Endodermal cell (in vitro differentiated cells): ENCODE measurements around the gene MOB3B. TPM values are rescaled to one million over a fixed set of nuclear protein-coding genes. Genes with fewer than 3 reads are reported as not detected.

Experiments
- DNase-seq: peaks from one replicate; pipeline ENCODE4 v3.0.0-alpha.2; 2017
- H3K27ac ChIP-seq: 2 replicates; pipeline ENCODE4 v1.5.1; 2013; ENCODE audit warnings: mild to moderate bottlenecking, low read depth, low read length, moderate library complexity
- H3K27me3 ChIP-seq: 2 replicates; pipeline ENCODE4 v1.6.1; 2013; ENCODE audit warnings: mild to moderate bottlenecking, low read length, moderate library complexity; ENCODE audit not compliant: insufficient read depth, control insufficient read depth, poor library complexity, severe bottlenecking
- H3K36me3 ChIP-seq: 2 replicates; pipeline ENCODE4 v1.7.0; 2013; ENCODE audit warnings: mild to moderate bottlenecking, low read length, moderate library complexity; ENCODE audit not compliant: control insufficient read depth, insufficient read depth
- H3K4me1 ChIP-seq: one replicate; pipeline ENCODE4 v1.7.0; 2013; ENCODE audit warnings: low read length; ENCODE audit not compliant: control insufficient read depth, insufficient read depth
- H3K4me3 ChIP-seq: 2 replicates; pipeline ENCODE4 v1.5.1; 2013; ENCODE audit warnings: mild to moderate bottlenecking, low read length, moderate library complexity
- H3K9ac ChIP-seq: 2 replicates; pipeline ENCODE4 v1.6.1; 2013; ENCODE audit warnings: mild to moderate bottlenecking, low read length, moderate library complexity; ENCODE audit not compliant: poor library complexity, severe bottlenecking; ENCODE audit errors: extremely low read depth
- H3K9me3 ChIP-seq: 2 replicates; pipeline ENCODE4 v1.6.1; 2013; ENCODE audit warnings: mild to moderate bottlenecking, low read length, moderate library complexity; ENCODE audit not compliant: control insufficient read depth
- H3K27ac Mint-ChIP-seq: 2 replicates; pipeline ENCODE4 v1.8.0; 2020; ENCODE audit warnings: mixed read lengths
- H3K27me3 Mint-ChIP-seq: 2 replicates; pipeline ENCODE4 v1.8.0; 2021; ENCODE audit warnings: mild to moderate bottlenecking, mixed read lengths; ENCODE audit not compliant: insufficient read depth
- H3K36me3 Mint-ChIP-seq: 2 replicates; pipeline ENCODE4 v1.8.0; 2020; ENCODE audit warnings: low read depth, mixed read lengths
- H3K4me1 Mint-ChIP-seq: 2 replicates; pipeline ENCODE4 v1.8.0; 2020; ENCODE audit warnings: mixed read lengths
- H3K4me3 Mint-ChIP-seq: 2 replicates; pipeline ENCODE4 v1.8.0; 2020; ENCODE audit warnings: mild to moderate bottlenecking, moderate library complexity, mixed read lengths
- H3K9me3 Mint-ChIP-seq: 2 replicates; pipeline ENCODE4 v1.8.0; 2020; ENCODE audit warnings: mild to moderate bottlenecking, mixed read lengths
- WGBS, 2 experiments: methylation state at CpG; one replicate each; pipeline versions ENCODE4 v1.1.5 to v1.1.7; 2013; ENCODE audit warnings: missing lambda C conversion rate in 2 of 2, mixed read lengths in 1 of 2; ENCODE audit not compliant: insufficient coverage in 1 of 2, insufficient read length in 1 of 2; 5-methylcytosine and 5-hydroxymethylcytosine counted together
- total RNA-seq, 2 donors: library from RNA; stranded (reverse); fragmentation: NEBNext Ultra II Directional in 1 of 2; extraction: Animal tissue kit (Norgen Biotek cat#: 25700) in 1 of 2; gene quantifications; 2 replicates in 1 of 2; 3 replicates in 1 of 2; pipeline ENCODE4 v1.2.1, GENCODE V29; 2021
- TF ChIP-seq, protein P1 (sequence below): fragments of 200-600 bp; sonication (generic); conservative IDR thresholded peaks from 2 replicates; pipeline ENCODE4 v1.5.0; 2021; ENCODE audit warnings: antibody characterized with exemption, mild to moderate bottlenecking

MOB3B gene
- total RNA-seq, 2 donors from 2014 or later: 5.6 to 6.2 TPM

DNA sequence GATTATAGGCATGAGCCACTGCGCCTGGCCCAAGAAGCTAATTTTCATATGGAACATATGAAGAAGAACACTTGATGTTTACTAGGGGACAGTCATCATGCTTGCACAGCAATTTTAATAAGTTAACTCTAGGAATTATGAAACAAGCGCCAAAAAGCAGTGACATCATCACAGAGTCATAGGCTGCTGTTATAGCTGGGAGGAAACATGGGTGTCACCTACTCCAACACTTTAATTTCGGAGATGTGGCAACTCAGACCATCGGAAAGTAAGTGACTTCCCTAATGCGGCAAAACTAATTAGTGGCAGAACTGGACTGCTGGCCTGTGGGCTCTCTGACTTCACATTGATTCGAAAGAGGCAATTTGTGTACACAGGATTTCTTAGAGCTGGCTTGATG is 194.5 kb downstream of the MOB3B start:
- Mint-ChIP-seq H3K27ac (no peak overlapping the region), H3K36me3 (no peaks in the 10 kb centered on the region), H3K9me3 (no peaks in the 10 kb centered on the region), H3K4me3 (no peak overlapping the region), H3K4me1 (peaks cover 6% of the 10 kb centered on the region), H3K27me3 (peaks cover 2% of the 10 kb centered on the region)
- TF ChIP-seq, protein P1, sequence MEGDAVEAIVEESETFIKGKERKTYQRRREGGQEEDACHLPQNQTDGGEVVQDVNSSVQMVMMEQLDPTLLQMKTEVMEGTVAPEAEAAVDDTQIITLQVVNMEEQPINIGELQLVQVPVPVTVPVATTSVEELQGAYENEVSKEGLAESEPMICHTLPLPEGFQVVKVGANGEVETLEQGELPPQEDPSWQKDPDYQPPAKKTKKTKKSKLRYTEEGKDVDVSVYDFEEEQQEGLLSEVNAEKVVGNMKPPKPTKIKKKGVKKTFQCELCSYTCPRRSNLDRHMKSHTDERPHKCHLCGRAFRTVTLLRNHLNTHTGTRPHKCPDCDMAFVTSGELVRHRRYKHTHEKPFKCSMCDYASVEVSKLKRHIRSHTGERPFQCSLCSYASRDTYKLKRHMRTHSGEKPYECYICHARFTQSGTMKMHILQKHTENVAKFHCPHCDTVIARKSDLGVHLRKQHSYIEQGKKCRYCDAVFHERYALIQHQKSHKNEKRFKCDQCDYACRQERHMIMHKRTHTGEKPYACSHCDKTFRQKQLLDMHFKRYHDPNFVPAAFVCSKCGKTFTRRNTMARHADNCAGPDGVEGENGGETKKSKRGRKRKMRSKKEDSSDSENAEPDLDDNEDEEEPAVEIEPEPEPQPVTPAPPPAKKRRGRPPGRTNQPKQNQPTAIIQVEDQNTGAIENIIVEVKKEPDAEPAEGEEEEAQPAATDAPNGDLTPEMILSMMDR: no peak
- Histone ChIP-seq H3K4me1 (no peaks in the 10 kb centered on the region), H3K9me3 (no peaks in the 10 kb centered on the region), H3K9ac (no peak overlapping the region), H3K27ac (no peak overlapping the region), H3K4me3 (no peak overlapping the region), H3K36me3 (no peaks in the 10 kb centered on the region), H3K27me3 (no peaks in the 10 kb centered on the region)
- no peak for DNase-seq
- 93 to 96% methylated on average over 5 to 6 of the region's 6 CpGs for WGBS, 2 experiments

DNA sequence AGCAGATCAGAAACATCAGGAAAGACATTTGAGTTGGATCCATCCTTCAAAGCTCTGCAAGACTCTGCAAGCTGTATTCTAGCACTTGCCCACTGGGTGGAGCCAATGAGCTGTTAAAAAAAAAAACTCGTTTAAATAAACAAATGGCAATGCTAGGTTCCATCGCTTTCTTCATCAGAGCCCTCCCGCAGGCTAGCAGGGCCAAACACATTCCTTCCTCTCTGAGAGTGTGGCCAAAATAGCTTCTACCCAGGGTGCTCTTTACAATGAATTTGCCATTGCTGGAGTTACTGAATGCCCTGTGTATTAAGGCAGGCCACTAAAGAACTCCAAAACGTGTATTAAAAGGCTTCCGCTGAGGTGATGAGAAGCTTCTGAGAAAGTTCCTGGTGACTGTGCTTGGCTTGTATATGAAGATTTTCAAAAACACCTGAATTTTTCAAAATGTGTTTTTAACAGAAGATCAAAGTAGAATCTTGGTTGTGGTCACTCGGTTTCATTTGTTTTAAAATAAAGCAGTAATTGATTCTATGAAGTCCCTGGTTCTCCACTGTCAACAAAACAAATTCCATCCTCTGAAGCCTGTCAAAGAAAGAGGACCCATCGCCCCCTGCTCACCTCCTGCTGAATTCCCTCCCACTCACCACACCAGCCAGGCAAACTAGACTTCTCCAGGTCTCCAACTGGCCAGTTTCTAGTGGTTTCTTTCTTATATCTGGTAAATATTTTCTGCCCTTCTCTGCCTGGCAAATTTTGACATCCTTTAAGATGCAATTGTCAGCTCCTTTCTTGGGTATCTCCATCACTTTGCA is 196.2 kb downstream of the MOB3B start:
- Mint-ChIP-seq H3K9me3 (no peaks in the 10 kb centered on the region), H3K27me3 (peaks cover 2% of the 10 kb centered on the region), H3K36me3 (no peaks in the 10 kb centered on the region), H3K27ac (no peak overlapping the region), H3K4me1 (peaks cover 6% of the 10 kb centered on the region), H3K4me3 (no peak overlapping the region)
- Histone ChIP-seq H3K4me3 (no peak overlapping the region), H3K9me3 (no peaks in the 10 kb centered on the region), H3K27ac (peak overlapping the region; percentile 62), H3K9ac (no peak overlapping the region), H3K4me1 (no peaks in the 10 kb centered on the region), H3K27me3 (no peaks in the 10 kb centered on the region), H3K36me3 (no peaks in the 10 kb centered on the region)
- 14 to 22% methylated on average over 7 of the region's 7 CpGs for WGBS, 2 experiments
- TF ChIP-seq, protein P1: peak; percentile 93
- DNase-seq: peak; percentile 90

DNA sequence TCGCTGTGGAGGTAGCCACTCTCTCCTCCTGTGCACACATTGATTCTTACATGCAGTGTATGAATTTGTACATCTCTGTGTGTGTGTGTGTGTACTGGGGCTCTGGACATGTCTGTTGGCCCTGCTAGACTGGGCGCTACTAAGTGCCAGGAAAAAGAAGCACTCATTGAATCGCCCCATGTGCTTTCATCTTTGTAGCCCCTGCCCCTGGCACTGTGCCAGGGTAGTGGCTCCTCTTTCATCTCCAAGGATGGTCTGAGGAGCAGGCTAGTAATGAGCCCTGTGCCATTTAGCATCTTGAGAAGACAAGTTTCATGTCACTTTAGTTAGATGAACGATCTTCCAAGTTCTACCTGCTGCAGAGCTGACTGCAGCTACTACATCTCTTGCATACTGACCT is 198.2 kb downstream of the MOB3B start:
- WGBS, 2 experiments: 91 to 97% methylated on average over 4 of the region's 4 CpGs
- no peak overlapping the region for H3K9ac ChIP-seq
- H3K4me3 ChIP-seq: no peak overlapping the region
- Mint-ChIP-seq H3K36me3 (no peaks in the 10 kb centered on the region), H3K4me1 (peaks cover 6% of the 10 kb centered on the region), H3K27ac (no peak overlapping the region), H3K27me3 (no peaks in the 10 kb centered on the region), H3K4me3 (no peak overlapping the region), H3K9me3 (no peaks in the 10 kb centered on the region)
- H3K4me1 ChIP-seq: no peaks in the 10 kb centered on the region
- H3K9me3 ChIP-seq: no peaks in the 10 kb centered on the region
- H3K27ac ChIP-seq: no peak overlapping the region
- H3K27me3 ChIP-seq: no peaks in the 10 kb centered on the region
- no peaks in the 10 kb centered on the region for H3K36me3 ChIP-seq
- TF ChIP-seq, protein P1: no peak
- no peak for DNase-seq
